SU-DHL-6 (cell line): ENCODE measurements around the gene FCGR3A.
"Not testable (repeated sequence)": the region's sequence is repeated elsewhere in the genome, so short reads cannot be mapped to it uniquely, and the experiment has no call there.

Experiments
- CTCF ChIP-seq: fragments of 200-600 bp; sonication (generic); IDR thresholded peaks from one replicate; pipeline ENCODE4 v1.5.1; 2017; ENCODE audit warnings: antibody characterized with exemption, mild to moderate bottlenecking, low read length, moderate library complexity; ENCODE audit not compliant: insufficient read depth, poor library complexity, severe bottlenecking
- EZH2phosphoT487 ChIP-seq: fragments of 200-600 bp; sonication (generic), shearing (Covaris generic); conservative IDR thresholded peaks from 2 replicates; pipeline ENCODE4 v1.6.1; 2018; ENCODE audit warnings: mild to moderate bottlenecking, antibody characterized with exemption, low read length, moderate library complexity, mixed read lengths

DNA sequence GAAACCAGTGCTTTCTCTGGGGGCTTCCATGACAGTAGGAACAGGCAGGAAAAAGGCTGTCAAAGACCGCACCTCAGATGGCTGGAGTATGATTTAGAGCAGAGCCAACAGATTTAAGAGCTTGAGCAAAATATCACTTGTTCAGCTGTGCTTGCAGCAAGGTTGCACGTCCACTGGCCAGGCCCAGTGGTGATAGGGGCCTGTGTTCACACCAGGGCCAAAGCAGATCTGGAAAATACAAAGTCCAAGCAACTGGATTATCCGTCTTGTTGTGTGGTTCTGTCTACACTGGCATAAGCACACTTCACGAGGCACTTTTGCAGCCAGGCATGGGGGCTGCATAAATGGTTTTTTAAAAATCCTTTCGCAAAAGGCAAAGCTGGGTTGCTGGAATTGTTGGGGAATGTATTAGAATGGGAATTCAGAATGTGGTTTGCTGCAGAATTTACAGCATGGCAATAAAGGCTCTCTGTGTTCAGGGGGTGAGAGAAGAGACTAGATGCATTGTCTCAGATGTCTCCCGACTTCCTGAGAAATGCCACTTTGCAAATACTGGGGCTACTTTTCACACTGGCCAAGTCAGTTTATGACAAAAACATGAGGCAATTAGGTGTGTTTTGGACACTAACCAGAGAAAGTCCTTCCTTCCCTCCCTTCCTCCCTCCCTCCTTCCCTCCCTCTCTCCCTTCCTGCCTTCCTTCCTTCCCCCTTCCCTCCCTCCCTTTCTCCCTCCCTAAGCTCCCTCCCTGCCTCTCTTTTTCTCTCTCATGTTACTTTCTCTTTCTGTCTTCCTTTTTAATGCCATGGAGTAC is 36.8 kb downstream of the FCGR3A start:
- not testable (repeated sequence) for TF ChIP-seq EZH2phosphoT487, CTCF
